Suprapubic skin (tissue), 3 donors: ENCODE results near the gene MAT1A.

Source experiments
- POLR2A ChIP-seq, 2 donors: fragments of 450-650 bp; IDR thresholded peaks; one replicate each; pipeline ENCODE4 v1.6.1; 2017; ENCODE audit warnings: antibody characterized with exemption in 2 of 2, mild to moderate bottlenecking in 2 of 2, moderate library complexity in 2 of 2
- TF ChIP-seq, protein P1 (sequence below), 2 donors: fragments of 200-600 bp in 1 of 2; fragments of 450-650 bp in 1 of 2; sonication (generic) in 1 of 2; IDR thresholded peaks; one replicate each; pipeline ENCODE4 v1.5.1; 2016 to 2019; ENCODE audit warnings: antibody characterized with exemption in 2 of 2, mild to moderate bottlenecking in 1 of 2, moderate library complexity in 1 of 2

DNA sequence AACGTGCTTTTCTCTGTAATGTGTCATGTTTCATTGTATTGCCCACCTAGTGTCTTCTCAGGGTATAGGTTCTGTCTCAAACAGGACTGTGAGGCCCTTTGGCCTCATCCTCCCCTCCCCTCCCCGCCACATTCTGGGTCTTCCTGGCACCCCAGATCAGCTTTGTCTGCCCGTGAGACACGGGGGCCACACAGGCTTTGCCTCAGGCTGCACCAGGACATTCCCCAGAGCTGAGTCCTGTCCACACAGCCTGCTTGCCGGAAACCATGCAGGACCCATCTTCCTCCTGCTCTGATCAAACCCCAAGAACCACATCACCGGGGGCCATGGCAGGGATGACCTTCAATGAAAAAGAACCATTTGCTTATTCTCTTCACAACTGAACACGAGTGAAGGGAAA is 18.6 kb downstream of the MAT1A start:
- TF ChIP-seq, protein P1, sequence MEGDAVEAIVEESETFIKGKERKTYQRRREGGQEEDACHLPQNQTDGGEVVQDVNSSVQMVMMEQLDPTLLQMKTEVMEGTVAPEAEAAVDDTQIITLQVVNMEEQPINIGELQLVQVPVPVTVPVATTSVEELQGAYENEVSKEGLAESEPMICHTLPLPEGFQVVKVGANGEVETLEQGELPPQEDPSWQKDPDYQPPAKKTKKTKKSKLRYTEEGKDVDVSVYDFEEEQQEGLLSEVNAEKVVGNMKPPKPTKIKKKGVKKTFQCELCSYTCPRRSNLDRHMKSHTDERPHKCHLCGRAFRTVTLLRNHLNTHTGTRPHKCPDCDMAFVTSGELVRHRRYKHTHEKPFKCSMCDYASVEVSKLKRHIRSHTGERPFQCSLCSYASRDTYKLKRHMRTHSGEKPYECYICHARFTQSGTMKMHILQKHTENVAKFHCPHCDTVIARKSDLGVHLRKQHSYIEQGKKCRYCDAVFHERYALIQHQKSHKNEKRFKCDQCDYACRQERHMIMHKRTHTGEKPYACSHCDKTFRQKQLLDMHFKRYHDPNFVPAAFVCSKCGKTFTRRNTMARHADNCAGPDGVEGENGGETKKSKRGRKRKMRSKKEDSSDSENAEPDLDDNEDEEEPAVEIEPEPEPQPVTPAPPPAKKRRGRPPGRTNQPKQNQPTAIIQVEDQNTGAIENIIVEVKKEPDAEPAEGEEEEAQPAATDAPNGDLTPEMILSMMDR (IDR thresholded peaks at IDR 0.05): no peak
- TF ChIP-seq POLR2A (IDR thresholded peaks at IDR 0.05): no peak
